Spleen (tissue), 11 donors: ENCODE data around the gene MEA1. TPM values are rescaled to one million over a fixed set of nuclear protein-coding genes. Genes with fewer than 3 reads are reported as not detected.

Source experiments
- DNase-seq: peaks from one replicate; pipeline ENCODE4 v3.0.0-alpha.2; 2020
- H3K27ac ChIP-seq, 8 donors: fragments of 200-600 bp; sonication (generic) in 7 of 8; 1 replicate in 4 of 8; 2 replicates in 4 of 8; pipeline versions ENCODE4 v1.5.0 to v1.8.0; 2016 to 2021; ENCODE audit warnings: inconsistent platforms in 4 of 8, mild to moderate bottlenecking in 4 of 8, moderate library complexity in 1 of 8
- H3K27me3 ChIP-seq, 7 donors: fragments of 200-600 bp; sonication (generic) in 6 of 7; replicated peaks in 1 of 7; 1 replicate in 4 of 7; 2 replicates in 3 of 7; pipeline versions ENCODE4 v1.5.0 to v1.8.0; 2016 to 2021; ENCODE audit warnings: inconsistent platforms in 3 of 7, mild to moderate bottlenecking in 1 of 7
- H3K36me3 ChIP-seq, 6 donors: fragments of 200-600 bp; sonication (generic) in 5 of 6; 1 replicate in 4 of 6; 2 replicates in 2 of 6; pipeline versions ENCODE4 v1.5.0 to v1.8.0; 2016 to 2021; ENCODE audit warnings: inconsistent platforms in 2 of 6
- H3K4me1 ChIP-seq, 6 donors: fragments of 200-600 bp; sonication (generic) in 5 of 6; 1 replicate in 3 of 6; 2 replicates in 3 of 6; pipeline versions ENCODE4 v1.5.0 to v1.8.0; 2016 to 2021; ENCODE audit warnings: inconsistent platforms in 3 of 6
- H3K4me3 ChIP-seq, 8 donors: fragments of 200-600 bp; sonication (generic) in 7 of 8; 1 replicate in 4 of 8; 2 replicates in 4 of 8; pipeline versions ENCODE4 v1.5.0 to v1.8.0; 2016 to 2021; ENCODE audit warnings: inconsistent platforms in 4 of 8, mild to moderate bottlenecking in 4 of 8, moderate library complexity in 2 of 8
- H3K9me3 ChIP-seq, 8 donors: fragments of 200-600 bp; sonication (generic) in 7 of 8; 1 replicate in 4 of 8; 2 replicates in 4 of 8; pipeline versions ENCODE4 v1.5.0 to v1.8.0; 2016 to 2021; ENCODE audit warnings: inconsistent platforms in 4 of 8
- CTCF ChIP-seq, 11 experiments: fragments of 200-600 bp in 7 of 11; fragments of 450-650 bp in 4 of 11; sonication (generic) in 4 of 11; IDR thresholded peaks in 8 of 11; conservative IDR thresholded peaks in 3 of 11; 1 replicate in 7 of 11; 2 replicates in 4 of 11; pipeline versions ENCODE4 v1.4.0 to v1.8.0; 2016 to 2021; ENCODE audit warnings: antibody characterized with exemption in 11 of 11, inconsistent platforms in 4 of 11, mild to moderate bottlenecking in 1 of 11
- POLR2A ChIP-seq, 3 donors: fragments of 450-650 bp; IDR thresholded peaks; one replicate each; pipeline ENCODE4 v1.5.1; 2017; ENCODE audit warnings: antibody characterized with exemption in 3 of 3, mild to moderate bottlenecking in 1 of 3
- POLR2AphosphoS5 ChIP-seq, 3 donors: sonication (generic); formaldehyde crosslinking; IDR thresholded peaks; one replicate each; pipeline ENCODE4 v1.5.1; 2017; ENCODE audit warnings: antibody characterized with exemption in 3 of 3
- WGBS, 5 donors: extraction: QIAGEN DNeasy Blood & Tissue Kit in 3 of 5; methylation state at CpG; one replicate each; pipeline versions ENCODE4 v1.1.5 to v1.1.7; 2013 to 2018; 5-methylcytosine and 5-hydroxymethylcytosine counted together
- intact Hi-C: fragments of 100-400 bp; cut with DNase I; formaldehyde crosslinking; loops from one replicate; pipeline ENCODE4 v1.15.0; 2023; ENCODE audit warnings: low total_unique reads
- polyA plus RNA-seq, 3 donors: library from polyadenylated mRNA; stranded (reverse); fragments of 200-250 nt; gene quantifications; one replicate each; pipeline ENCODE4 v1.2.1, GENCODE V29; 2013
- total RNA-seq, 7 donors: library from RNA; depleted of rRNA in 3 of 7; stranded (reverse); fragments of >200 nt in 3 of 7; fragmentation: NEBNext Ultra II Directional in 4 of 7; extraction: Animal tissue kit (Norgen Biotek cat#: 25700) in 4 of 7; gene quantifications; one replicate each; pipeline versions ENCODE4 v1.1.0 to v1.2.1, GENCODE V29; 2016 to 2021
- donor health status: healthy with polysubstance abuse.
- donor health status: DM: no; HTN: no; CAD: no; lungs with moderate emphysema.
- donor health status: DM: no; HTN: no; CAD: no.
- donor health status: Bipolar disorder and iron deficiency.
- donor health status: healthy.
- donor health status: DM: no; HTN: no; CAD: no.
- donor health status: DM: yes; HTN: yes; CAD: no.

Gene MEA1
- total and polyA plus RNA-seq, 10 donors, result 33.3 to 89.4 (median 43.4) TPM

GRCh38 chr6:43009124-43009523, 4.6 kb downstream of the MEA1 start:
- H3K36me3 ChIP-seq, result peaks cover 0 to 78% (median 58%) of the 10 kb centered on the region in 6 donors
- H3K27me3 ChIP-seq, result no peaks in the 10 kb centered on the region
- 72 to 86% (median 76%) methylated on average over 4 to 6 of the region's 6 CpGs for WGBS, 5 donors
- H3K4me3 ChIP-seq, result no peak overlapping the region
- H3K4me1 ChIP-seq, result peaks cover 12 to 36% (median 16%) of the 10 kb centered on the region in 6 donors
- TF ChIP-seq POLR2AphosphoS5 (IDR thresholded peaks at IDR 0.05), result no peak
- peak in 7 of 11 experiments; percentile 14 to 50 (median 33) for TF ChIP-seq CTCF (IDR thresholded peaks at IDR 0.05 in 8 of 11, conservative IDR thresholded peaks at IDR 0.05 in 3 of 11)
- no peak for TF ChIP-seq POLR2A (IDR thresholded peaks at IDR 0.05)
- DNase-seq, result no peak
- H3K9me3 ChIP-seq, result no peaks in the 10 kb centered on the region
- intact Hi-C loops, result no loop called here
- H3K27ac ChIP-seq, result no peak overlapping the region

GRCh38 chr6:43007126-43007525, 6.6 kb downstream of the MEA1 start:
- H3K4me3 ChIP-seq, result no peak overlapping the region
- peaks cover 0 to 92% (median 56%) of the 10 kb centered on the region in 6 donors for H3K36me3 ChIP-seq
- peak in 2 of 3 donors; percentile 1 to 15 for TF ChIP-seq POLR2AphosphoS5 (IDR thresholded peaks at IDR 0.05)
- no peak for TF ChIP-seq POLR2A (IDR thresholded peaks at IDR 0.05)
- H3K4me1 ChIP-seq, result peaks cover 0 to 21% (median 3%) of the 10 kb centered on the region in 6 donors
- H3K27ac ChIP-seq, result no peak overlapping the region
- no peaks in the 10 kb centered on the region for H3K27me3 ChIP-seq
- H3K9me3 ChIP-seq, result no peaks in the 10 kb centered on the region
- DNase-seq, result no peak
- intact Hi-C loops, result no loop called here
- WGBS, 5 donors, result 93 to 95% (median 95%) methylated on average over 9 of the region's 9 CpGs

- Histone ChIP-seq H3K27me3 (no peaks in the 10 kb centered on the region), H3K36me3 (peaks cover 0 to 84% (median 48%) of the 10 kb centered on the region in 6 donors), H3K9me3 (no peaks in the 10 kb centered on the region), H3K27ac (no peak overlapping the region), H3K4me1 (peaks cover 0 to 13% (median 0%) of the 10 kb centered on the region in 6 donors), H3K4me3 (no peak overlapping the region)
- TF ChIP-seq CTCF (IDR thresholded peaks at IDR 0.05 in 8 of 11, conservative IDR thresholded peaks at IDR 0.05 in 3 of 11), result no peak
- no peak for TF ChIP-seq POLR2A (IDR thresholded peaks at IDR 0.05)
- no peak for TF ChIP-seq POLR2AphosphoS5 (IDR thresholded peaks at IDR 0.05)
- DNase-seq, result no peak
- 92 to 98% (median 94%) methylated on average over 11 of the region's 11 CpGs for WGBS, 5 donors
- intact Hi-C loops, result no loop called here
Observed at GRCh38 chr6:43006251-43006650, 7.5 kb downstream of the MEA1 start.

GRCh38 chr6:43005844-43006243, 7.9 kb downstream of the MEA1 start:
- DNase-seq, result no peak
- Histone ChIP-seq H3K4me3 (no peak overlapping the region), H3K27me3 (no peaks in the 10 kb centered on the region), H3K9me3 (no peaks in the 10 kb centered on the region), H3K4me1 (peaks cover 0 to 9% (median 0%) of the 10 kb centered on the region in 6 donors), H3K27ac (no peak overlapping the region), H3K36me3 (peaks cover 0 to 84% (median 44%) of the 10 kb centered on the region in 6 donors)
- intact Hi-C loops, result no loop called here
- WGBS, 5 donors, result 93 to 97% (median 94%) methylated on average over 5 of the region's 5 CpGs
- TF ChIP-seq POLR2AphosphoS5 (IDR thresholded peaks at IDR 0.05), result no peak
- no peak for TF ChIP-seq CTCF (IDR thresholded peaks at IDR 0.05 in 8 of 11, conservative IDR thresholded peaks at IDR 0.05 in 3 of 11)
- no peak for TF ChIP-seq POLR2A (IDR thresholded peaks at IDR 0.05)
